ENCODE data around the gene PHC2.

PHC2 gene

GRCh38 chr1:33384040-33384812 lies 46.7 kb downstream of the PHC2 start:
- DNase-seq: no peak

- DNase-seq: no peak
Observed at GRCh38 chr1:33383489-33383888, 47.4 kb downstream of the PHC2 start.

GRCh38 chr1:33382661-33383415 lies 48.1 kb downstream of the PHC2 start:
- no peak for DNase-seq

- DNase-seq: no peak
Observed at GRCh38 chr1:33381977-33382376, 48.9 kb downstream of the PHC2 start.

GRCh38 chr1:33380811-33381210 lies 50.1 kb downstream of the PHC2 start:
- DNase-seq: no peak

GRCh38 chr1:33379631-33380354 lies 51.1 kb downstream of the PHC2 start:
- no peak for DNase-seq

- DNase-seq: no peak
Observed at GRCh38 chr1:33378976-33379375, 51.9 kb downstream of the PHC2 start.

GRCh38 chr1:33378524-33378923 lies 52.4 kb downstream of the PHC2 start:
- no peak for DNase-seq

GRCh38 chr1:33377756-33378155 lies 53.1 kb downstream of the PHC2 start:
- no peak for DNase-seq

GRCh38 chr1:33377013-33377412 lies 53.9 kb downstream of the PHC2 start:
- no peak for DNase-seq

GRCh38 chr1:33375316-33375715 lies 55.6 kb downstream of the PHC2 start:
- DNase-seq: no peak

- DNase-seq: no peak
Observed at GRCh38 chr1:33374336-33375105, 56.4 kb downstream of the PHC2 start.

- no peak for DNase-seq
Observed at GRCh38 chr1:33373606-33374005, 57.3 kb downstream of the PHC2 start.

- DNase-seq: no peak
Observed at GRCh38 chr1:33372677-33373076, 58.2 kb downstream of the PHC2 start.

- DNase-seq: no peak
Observed at GRCh38 chr1:33372162-33372561, 58.7 kb downstream of the PHC2 start.

GRCh38 chr1:33371334-33371733 lies 59.6 kb downstream of the PHC2 start:
- no peak for DNase-seq

- DNase-seq: no peak
Observed at GRCh38 chr1:33370827-33371226, 60.1 kb downstream of the PHC2 start.

GRCh38 chr1:33370301-33370700 lies 60.6 kb downstream of the PHC2 start:
- no peak for DNase-seq

GRCh38 chr1:33369764-33370163 lies 61.1 kb downstream of the PHC2 start:
- DNase-seq: no peak

GRCh38 chr1:33369081-33369480 lies 61.8 kb downstream of the PHC2 start:
- DNase-seq: no peak

- DNase-seq: no peak
Observed at GRCh38 chr1:33368431-33368830, 62.5 kb downstream of the PHC2 start.

- DNase-seq: peak; percentile 39
Observed at GRCh38 chr1:33367485-33368405, 63.1 kb downstream of the PHC2 start.

All from NCI-H1048 (cell line).